GM12801 (cell line): ENCODE results near the gene MAP2.

Source experiments
- TF ChIP-seq, protein P1 (sequence below): IDR thresholded peaks from one replicate; pipeline ENCODE4 v1.5.1; 2011; ENCODE audit warnings: control low read depth; ENCODE audit not compliant: insufficient read length; ENCODE audit errors: extremely low read depth

The MAP2 gene

DNA sequence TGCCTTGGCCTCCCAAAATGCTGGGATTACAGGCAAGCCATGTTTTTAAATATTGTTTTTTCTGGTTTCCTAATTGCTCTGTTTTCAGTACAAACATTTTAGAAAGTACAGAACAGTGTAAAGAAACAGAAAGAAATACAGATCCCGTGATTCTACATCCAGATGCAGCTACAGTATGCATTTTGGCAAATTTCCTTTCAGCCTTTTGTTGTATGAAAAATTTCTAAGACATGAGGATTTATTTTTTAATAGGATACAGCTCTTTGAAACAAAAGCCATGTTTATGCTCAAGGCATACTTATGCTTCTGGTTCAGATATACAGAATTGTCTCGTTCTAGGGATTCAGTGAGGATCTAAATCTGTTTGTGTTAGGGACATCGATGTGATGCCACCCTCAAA, 109.5 kb downstream of the MAP2 start:
- TF ChIP-seq, protein P1, sequence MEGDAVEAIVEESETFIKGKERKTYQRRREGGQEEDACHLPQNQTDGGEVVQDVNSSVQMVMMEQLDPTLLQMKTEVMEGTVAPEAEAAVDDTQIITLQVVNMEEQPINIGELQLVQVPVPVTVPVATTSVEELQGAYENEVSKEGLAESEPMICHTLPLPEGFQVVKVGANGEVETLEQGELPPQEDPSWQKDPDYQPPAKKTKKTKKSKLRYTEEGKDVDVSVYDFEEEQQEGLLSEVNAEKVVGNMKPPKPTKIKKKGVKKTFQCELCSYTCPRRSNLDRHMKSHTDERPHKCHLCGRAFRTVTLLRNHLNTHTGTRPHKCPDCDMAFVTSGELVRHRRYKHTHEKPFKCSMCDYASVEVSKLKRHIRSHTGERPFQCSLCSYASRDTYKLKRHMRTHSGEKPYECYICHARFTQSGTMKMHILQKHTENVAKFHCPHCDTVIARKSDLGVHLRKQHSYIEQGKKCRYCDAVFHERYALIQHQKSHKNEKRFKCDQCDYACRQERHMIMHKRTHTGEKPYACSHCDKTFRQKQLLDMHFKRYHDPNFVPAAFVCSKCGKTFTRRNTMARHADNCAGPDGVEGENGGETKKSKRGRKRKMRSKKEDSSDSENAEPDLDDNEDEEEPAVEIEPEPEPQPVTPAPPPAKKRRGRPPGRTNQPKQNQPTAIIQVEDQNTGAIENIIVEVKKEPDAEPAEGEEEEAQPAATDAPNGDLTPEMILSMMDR: no peak

DNA sequence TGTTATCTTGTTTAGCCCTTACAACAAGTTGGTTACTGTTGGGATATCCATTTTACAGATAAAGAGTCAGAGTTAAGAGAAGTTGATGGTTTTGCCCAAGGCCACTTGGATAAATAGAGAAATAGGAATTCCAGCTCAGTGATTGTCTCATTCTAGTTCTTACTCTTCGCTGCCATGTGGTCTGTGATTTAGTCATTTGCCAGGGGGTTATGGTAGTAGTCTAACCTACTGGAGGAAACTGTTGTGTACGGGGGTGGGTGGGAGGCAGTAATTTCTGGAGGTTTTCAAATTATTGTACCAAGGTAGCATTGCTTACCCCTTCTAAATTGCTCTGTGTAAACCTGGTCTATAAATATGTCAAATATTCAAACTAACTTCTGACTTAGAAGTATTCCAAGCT, 110.4 kb downstream of the MAP2 start:
- TF ChIP-seq, protein P1: no peak

DNA sequence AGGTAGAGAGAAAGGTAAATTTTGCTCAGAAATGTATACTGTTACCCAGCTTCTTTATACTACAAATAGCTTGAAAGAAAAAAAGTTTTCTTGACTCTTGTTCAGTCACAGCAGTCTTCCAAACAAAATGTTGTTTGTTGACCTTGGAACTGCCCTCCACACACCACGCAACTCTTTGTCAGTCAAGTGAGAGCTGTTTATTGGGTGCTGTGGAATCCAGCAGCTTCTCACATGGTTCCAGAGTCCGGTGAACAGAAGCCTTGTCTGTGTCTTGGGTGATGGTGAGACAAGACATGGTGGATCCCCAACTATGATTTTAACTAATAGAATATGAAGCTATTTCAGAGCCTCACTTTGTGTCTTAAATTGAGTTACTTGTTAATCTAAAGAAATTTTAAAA, 112.5 kb downstream of the MAP2 start:
- TF ChIP-seq, protein P1: no peak

DNA sequence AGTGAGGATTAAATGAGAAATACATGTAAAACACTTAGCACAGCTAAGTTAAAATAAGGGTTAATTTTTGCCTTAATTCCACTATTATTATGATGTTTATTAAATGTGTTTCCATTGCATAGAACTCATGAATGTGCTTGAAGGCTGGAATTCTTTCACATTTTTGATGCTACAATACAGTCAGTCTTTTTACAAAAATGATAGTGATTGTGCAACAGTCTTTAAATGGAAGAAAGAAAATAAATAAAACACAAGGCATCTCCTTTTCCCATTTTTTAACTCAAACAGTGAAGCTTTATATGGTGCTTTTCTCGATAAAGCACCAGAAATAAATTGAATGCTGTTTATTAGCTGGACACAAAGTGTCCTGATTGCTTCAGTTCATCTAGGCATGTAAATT, 123.9 kb downstream of the MAP2 start:
- TF ChIP-seq, protein P1: no peak

DNA sequence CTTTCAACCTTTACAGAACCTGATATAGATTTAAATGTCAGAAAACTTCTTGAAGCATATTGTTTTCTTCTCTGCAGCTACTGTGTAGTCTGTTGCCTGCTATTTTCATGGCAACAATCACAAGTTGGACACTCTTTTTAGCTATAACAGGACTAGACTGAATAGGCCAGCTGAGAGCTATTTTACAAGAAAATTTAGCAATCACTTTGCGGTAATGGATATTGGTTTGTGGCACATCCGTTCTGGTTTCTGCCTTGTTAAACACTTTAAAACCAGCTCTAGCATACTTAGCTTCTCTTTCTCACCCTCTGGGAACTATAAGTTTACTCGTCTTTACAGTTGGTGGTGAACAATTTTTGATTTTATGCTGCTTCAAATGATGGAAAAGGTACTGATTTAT, 125.7 kb downstream of the MAP2 start:
- TF ChIP-seq, protein P1: no peak

DNA sequence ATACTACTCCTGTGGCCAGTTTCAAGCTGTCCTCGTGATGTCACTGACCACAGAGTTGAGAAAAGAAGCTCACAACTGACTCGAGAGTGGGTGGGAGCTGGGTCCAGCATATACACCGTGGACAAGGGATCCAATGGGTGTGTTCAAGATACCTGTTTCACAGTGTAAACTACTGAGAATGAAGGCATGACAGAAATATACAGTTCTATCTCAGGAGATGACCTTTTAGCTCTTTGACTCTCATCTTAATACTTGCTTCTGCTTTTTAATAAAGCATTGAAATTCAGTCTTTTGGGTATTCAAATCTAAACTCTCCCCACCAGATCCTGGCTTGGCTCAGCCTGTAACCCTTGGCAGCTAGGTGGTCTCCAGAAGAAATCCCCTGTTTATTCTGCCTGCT, 130.1 kb downstream of the MAP2 start:
- TF ChIP-seq, protein P1: no peak

DNA sequence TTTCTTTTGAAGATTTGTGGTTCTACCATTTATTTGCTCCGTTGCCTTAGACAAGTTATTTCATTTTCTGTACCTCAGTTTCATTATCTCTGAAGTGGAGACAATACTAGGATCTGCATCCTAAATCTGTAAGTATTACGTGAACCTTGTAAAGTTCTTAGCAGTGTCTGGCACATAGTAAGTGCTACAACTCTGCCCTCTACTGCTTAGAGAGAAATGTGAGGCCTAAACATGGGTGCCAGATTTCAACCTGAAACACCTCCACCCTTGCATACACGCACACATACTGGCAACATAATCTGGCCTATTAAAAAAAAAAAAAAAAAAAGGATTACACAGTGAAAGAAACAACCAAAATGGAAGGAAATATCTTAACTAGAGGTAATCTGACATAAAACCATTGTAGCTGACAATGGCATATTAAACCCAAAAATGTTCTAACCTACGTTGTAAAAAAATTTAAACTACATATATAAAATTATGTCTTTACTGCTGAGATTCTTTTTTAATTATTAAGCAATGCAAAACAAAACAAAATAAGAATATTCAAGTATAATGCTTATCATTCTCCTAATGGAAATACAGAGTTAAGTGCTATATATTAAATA, 132.6 kb downstream of the MAP2 start:
- TF ChIP-seq, protein P1: no peak
